Measurements from ENCODE around the gene ITGAL.

Gene ITGAL

DNA sequence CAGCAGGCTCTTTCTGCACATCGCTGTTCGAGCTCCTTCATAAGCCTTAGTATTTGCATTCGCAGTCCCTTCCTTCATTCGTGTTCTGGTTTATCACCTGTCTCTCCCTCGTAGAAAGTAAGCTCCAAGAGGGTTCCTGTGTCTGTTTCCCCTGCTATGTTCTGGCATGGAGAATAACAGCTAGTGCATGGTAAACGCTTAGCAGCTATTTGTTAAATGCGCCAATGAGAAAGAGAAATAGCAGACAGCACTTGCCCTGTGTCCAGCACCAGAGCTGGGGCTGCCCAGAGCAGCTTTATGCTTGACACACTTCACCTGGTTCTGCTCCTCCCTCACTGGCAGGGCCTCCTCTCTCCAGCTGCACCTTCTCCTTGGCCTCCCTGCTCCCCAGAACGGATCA is 93.4 kb downstream of the ITGAL start:
- H3K36me3 ChIP-seq: no peaks in the 10 kb centered on the region
- peaks cover 48% of the 10 kb centered on the region for H3K4me1 ChIP-seq
- H4K20me1 ChIP-seq: no peaks in the 10 kb centered on the region
- H3K27ac ChIP-seq: no peak overlapping the region
- H3K27me3 ChIP-seq: peaks cover 15% of the 10 kb centered on the region
- TF ChIP-seq Cebpa-rat (IDR thresholded peaks at IDR 0.05): no peak
- H3K9ac ChIP-seq: no peak overlapping the region
- no peak overlapping the region for H3K4me2 ChIP-seq
- H3K4me3 ChIP-seq: no peak overlapping the region
- no peaks in the 10 kb centered on the region for H3K9me3 ChIP-seq

DNA sequence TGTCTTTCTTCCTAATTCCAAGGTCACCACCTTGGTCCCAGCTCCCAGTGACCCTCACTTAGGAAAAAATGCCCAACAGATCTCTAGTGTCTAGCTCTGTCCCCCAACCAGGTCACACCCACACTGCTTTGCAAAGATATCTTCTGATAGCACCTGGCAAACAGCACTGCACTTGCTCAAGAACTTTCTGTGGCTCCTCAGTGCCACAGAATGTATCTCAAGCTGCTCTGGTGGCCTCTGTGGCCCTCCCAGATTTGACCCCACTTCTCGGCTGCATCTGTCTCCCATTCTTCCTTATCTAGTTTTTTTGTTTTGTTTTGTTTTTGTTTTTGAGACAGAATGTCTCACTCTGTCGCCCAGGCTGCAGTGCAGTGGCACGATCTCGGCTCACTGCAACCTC is 94.0 kb downstream of the ITGAL start:
- Histone ChIP-seq H3K4me2 (no peak overlapping the region), H3K4me3 (no peak overlapping the region), H3K4me1 (peaks cover 44% of the 10 kb centered on the region), H3K27ac (no peak overlapping the region), H3K9me3 (no peaks in the 10 kb centered on the region), H3K36me3 (no peaks in the 10 kb centered on the region), H4K20me1 (no peaks in the 10 kb centered on the region), H3K9ac (no peak overlapping the region), H3K27me3 (peaks cover 9% of the 10 kb centered on the region)
- TF ChIP-seq Cebpa-rat (IDR thresholded peaks at IDR 0.05): no peak

DNA sequence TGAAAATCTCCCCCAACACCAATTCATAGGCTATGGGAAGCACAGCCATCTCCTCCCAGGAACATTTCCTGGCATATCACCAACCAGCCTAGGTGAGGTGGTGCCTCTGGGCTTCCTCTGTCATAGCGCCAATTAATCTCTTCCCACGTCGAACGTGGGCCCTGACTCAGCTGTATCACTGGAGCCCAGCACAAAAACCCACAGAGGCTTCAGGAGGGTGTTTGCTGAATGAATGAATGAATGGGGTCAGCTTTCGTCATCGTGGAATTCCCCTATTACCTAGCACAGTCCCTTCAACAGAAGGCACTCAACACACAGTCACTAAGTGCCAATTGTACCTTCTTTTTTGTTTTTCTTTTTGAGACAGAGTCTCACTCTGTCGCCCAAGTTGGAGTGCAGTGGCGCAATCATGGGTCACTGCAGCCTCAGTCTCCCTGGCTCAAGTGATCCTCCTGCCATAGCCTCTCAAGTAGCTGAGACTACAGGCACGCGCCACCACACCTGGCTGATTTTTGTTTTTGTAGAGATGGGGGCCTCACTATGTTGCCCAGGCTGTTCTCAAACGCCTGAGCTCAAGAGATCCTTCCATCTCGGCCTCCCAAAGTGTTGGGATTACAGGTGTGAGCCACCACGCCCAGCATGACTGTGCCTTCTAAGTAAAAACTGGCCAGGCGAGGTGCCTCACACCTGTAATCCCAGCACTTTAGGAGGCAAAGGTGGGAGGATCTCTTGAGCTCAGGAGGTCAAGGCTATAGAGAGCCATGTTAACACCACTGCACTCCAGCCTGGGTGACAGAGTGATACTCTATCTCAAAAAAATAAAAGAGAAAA is 94.8 kb downstream of the ITGAL start:
- Histone ChIP-seq H3K9me3 (no peaks in the 10 kb centered on the region), H3K9ac (peak overlapping the region; percentile 21; the same call in 1 of the 2 replicates), H3K4me1 (peaks cover 40% of the 10 kb centered on the region), H3K4me3 (no peak overlapping the region), H3K4me2 (peak overlapping the region; percentile 99), H3K27ac (peak overlapping the region; percentile 52; the same call in 1 of the 2 replicates), H3K36me3 (no peaks in the 10 kb centered on the region), H4K20me1 (no peaks in the 10 kb centered on the region; the same call in 1 of the 2 replicates), H3K27me3 (peaks cover under 1% of the 10 kb centered on the region; the same call in 1 of the 2 replicates)
- no peak for TF ChIP-seq Cebpa-rat (IDR thresholded peaks at IDR 0.05)

DNA sequence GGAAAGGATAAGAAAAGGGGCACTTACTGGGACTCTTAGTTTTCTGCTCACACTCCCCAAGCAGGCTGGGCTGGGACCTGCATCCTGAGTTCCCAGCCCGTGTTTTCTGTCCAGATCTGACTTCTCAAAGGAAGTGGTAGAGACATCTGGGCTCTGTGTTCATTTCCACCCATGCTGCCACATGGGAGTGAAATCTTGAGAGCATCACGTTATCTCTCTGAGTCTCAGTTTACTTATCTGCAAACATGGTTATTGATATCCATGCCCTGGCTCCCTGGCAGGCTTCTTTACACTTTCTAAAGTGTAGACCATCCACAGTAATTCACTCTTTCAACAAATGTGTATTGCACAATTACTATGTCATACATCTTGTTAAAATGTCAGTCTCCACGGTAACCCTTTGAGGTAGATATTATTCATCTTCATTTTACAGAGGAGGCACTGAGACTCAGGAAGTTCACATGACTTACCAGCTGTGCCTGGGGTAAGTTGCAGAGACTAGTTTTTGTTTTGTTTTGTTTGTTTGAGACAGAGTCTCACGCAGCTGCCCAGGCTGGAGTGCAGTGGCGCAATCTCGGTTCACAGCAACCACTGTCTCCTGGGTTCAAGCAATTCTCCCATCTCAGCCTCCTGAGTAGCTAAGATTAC is 95.6 kb downstream of the ITGAL start:
- Histone ChIP-seq H3K36me3 (no peaks in the 10 kb centered on the region), H3K9me3 (no peaks in the 10 kb centered on the region), H3K9ac (peak overlapping the region; percentile 21; the same call in 1 of the 2 replicates), H3K4me1 (peaks cover 47% of the 10 kb centered on the region), H3K4me2 (peak overlapping the region; percentile 99), H3K27me3 (no peaks in the 10 kb centered on the region), H3K27ac (peak overlapping the region; percentile 52), H3K4me3 (no peak overlapping the region), H4K20me1 (peaks cover 7% of the 10 kb centered on the region; the same call in 1 of the 2 replicates)
- TF ChIP-seq Cebpa-rat (IDR thresholded peaks at IDR 0.05): peak; percentile 90

DNA sequence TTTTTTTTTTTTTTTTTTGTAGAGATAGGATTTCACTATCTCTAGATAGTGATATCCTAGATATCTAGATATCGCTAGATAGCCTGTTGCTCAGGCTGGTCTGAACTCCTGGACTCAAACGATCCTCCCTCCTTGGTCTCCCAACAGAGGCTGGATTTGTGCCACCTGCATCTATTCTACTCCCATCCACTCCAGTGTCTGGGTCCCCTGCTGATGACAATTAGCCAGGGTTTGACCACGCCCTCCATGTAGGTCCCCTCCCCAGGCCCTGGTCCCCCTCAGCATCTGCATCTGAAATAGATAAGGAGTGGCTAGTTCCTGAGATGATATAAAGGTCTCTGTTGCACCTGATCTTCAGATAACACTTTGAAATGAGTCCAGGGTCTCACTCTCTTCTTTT is 96.7 kb downstream of the ITGAL start:
- TF ChIP-seq Cebpa-rat (IDR thresholded peaks at IDR 0.05): no peak
- no peak overlapping the region for H3K4me3 ChIP-seq
- H4K20me1 ChIP-seq: peaks cover 7% of the 10 kb centered on the region; the same call in 1 of the 2 replicates
- H3K9ac ChIP-seq: no peak overlapping the region
- H3K27me3 ChIP-seq: no peaks in the 10 kb centered on the region
- H3K27ac ChIP-seq: 0 out of 2 replicates have a peak overlapping the region, but pooled peaks have one; percentile 52
- H3K4me2 ChIP-seq: peak overlapping the region; percentile 99
- no peaks in the 10 kb centered on the region for H3K9me3 ChIP-seq
- 0 out of 2 replicates have a peak, but pooled peaks cover 5% of the 10 kb centered on the region for H3K36me3 ChIP-seq
- peaks cover 59% of the 10 kb centered on the region for H3K4me1 ChIP-seq

DNA sequence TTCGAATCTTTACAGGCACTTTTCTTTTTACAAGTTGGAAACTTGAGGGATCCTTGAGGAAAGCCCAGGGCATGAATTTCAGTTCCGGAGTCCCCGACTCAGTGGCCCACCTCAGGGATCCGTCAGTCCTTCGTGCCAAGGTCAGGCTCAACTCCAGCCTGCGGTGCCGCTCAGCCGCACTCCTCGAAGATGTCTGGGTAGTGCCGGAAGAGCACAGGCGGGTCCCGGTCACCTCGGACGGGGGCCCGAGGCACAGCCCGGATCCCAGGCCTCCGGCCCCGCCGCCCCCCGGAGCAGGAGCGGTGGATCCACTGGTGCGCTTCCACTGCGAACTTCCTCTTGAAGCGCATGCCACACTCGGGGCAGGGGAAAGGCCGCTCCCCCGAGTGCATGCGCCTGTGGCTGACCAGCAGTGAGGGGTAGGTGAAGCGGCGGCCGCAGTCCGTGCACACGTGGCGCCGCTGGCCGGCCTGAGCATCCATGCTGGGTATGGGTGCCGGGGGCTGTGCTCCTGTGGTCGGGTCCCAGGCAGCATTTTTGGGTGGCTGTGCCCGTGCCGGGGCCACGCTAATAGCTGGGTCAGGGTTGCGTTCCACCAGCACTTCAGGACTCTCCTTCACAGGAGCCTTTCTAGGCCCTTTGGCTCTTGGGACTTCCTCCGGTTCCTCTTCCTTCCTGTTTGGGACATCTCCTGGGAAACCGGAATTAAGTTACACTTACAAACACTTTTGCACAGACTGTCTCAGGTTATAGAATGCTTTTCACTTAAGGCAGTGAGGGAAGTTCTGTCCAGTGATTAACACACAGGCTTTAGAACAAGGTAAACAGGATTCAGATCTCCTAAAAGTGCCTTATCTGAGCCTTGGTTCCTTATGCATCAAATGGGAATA is 97.4 kb downstream of the ITGAL start:
- peak overlapping the region; percentile 96 for H3K27ac ChIP-seq

DNA sequence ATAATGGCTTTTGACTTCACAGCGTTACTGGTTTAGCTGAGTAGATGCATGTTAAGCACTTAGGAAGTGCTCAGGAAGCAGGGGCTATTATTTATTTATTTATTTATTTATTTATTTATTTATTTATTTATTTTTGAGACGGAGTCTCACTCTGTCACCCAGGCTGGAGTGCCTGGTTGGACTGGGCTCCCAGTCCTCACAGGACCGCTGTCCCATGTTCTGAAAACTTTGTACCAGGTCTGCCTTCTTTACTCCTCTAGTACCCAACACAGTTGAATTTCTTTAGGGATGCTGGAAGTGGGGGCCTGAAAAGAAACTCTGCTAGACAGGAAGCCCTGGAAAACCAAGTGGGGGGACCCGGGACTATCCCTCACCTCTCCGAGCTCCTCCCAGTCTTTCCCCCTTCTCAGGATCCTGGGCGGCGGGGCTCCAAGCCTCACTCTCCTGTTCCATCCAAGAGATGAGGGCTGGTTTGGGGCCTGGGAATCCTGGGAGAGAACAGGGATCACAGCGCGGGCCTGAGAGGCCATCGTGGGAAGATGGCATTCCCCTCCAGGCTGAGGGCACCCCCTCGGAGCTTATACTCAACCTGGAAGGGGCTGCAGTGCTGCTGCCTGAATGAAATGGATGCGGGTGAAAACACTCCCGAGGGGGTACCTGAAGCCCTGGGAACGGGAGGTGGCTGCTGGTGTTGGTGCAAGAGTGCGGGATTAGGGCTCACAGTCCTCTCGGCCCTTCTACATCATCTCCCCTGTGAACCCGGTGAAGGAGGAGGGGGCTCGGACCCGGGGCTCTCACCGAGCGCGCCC is 98.3 kb downstream of the ITGAL start:
- no peaks in the 10 kb centered on the region for H3K9me3 ChIP-seq
- peaks cover 7% of the 10 kb centered on the region; the same call in 1 of the 2 replicates for H4K20me1 ChIP-seq
- peak overlapping the region; percentile 99 for H3K4me2 ChIP-seq
- no peaks in the 10 kb centered on the region for H3K27me3 ChIP-seq
- no peak for TF ChIP-seq Cebpa-rat (IDR thresholded peaks at IDR 0.05)
- peak overlapping the region; percentile 96 for H3K27ac ChIP-seq
- H3K4me1 ChIP-seq: peaks cover 59% of the 10 kb centered on the region
- H3K9ac ChIP-seq: peak overlapping the region; percentile 94
- peaks cover 11% of the 10 kb centered on the region for H3K36me3 ChIP-seq
- peak overlapping the region; percentile 77 for H3K4me3 ChIP-seq

More for the DNA sequence above, 97.4 kb downstream of the ITGAL start:
- H3K4me3 ChIP-seq: peak overlapping the region; percentile 77
- peaks cover 7% of the 10 kb centered on the region; the same call in 1 of the 2 replicates for H4K20me1 ChIP-seq
- H3K4me1 ChIP-seq: peaks cover 59% of the 10 kb centered on the region
- H3K4me2 ChIP-seq: peak overlapping the region; percentile 99
- no peaks in the 10 kb centered on the region for H3K27me3 ChIP-seq
- peak overlapping the region; percentile 94 for H3K9ac ChIP-seq
- TF ChIP-seq Cebpa-rat (IDR thresholded peaks at IDR 0.05): no peak
- H3K9me3 ChIP-seq: no peaks in the 10 kb centered on the region
- 0 out of 2 replicates have a peak, but pooled peaks cover 5% of the 10 kb centered on the region for H3K36me3 ChIP-seq

DNA sequence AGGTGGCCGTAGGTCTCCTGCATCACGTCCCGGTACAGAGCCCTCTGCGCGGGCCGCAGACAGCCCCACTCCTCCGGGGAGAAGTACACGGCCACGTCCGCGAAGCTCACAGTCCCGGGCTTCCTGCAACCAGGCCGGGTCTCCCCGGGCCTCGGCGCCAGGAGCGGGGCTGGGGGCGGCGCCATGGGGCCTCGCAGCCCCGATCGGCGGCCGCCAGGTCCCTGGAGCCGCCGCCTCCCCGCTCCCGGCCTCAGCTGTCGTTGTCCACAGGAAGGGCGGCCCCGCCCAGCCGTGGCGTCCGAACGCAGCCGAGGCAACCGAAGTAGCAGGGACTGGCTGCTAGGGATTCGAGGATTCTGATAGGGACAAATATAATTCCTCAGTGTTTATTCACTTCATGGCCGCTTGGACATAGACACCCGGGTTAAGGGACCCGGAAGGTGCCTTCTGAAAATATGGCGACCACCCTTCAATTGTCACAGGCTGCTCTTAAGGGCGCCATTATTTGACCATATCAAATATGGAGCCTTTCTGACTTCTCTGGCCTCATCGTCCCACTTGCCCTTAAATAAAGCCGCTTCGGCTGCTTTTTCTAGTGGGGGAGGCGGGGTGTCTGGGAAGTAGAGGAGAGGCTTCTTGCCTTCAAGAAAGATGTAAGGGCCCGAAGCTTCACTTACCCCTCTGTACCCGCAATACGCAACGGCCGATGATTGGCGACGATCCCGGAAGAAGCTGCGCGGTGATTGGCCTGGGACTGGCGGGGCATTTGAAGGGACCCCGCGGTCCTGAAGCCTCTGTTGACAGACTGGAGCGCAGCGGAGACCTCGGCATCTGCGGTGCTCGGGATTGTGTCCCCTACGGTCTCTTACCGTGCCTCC is 99.1 kb downstream of the ITGAL start, which contains the start of gene ZNF688:
ZNF688 (minus strand) TSS at position 270 of the 878 bp plus-strand sequence; CDS start at position 185, 85 bp downstream.
- Histone ChIP-seq H3K27ac (peak within 1 kb of the TSS; percentile 96), H4K20me1 (peaks cover 7% of the 10 kb centered on the region; the same call in 1 of the 2 replicates), H3K4me3 (peak within 1 kb of the TSS; percentile 77), H3K9ac (peak within 1 kb of the TSS; percentile 94), H3K4me1 (peaks cover 59% of the 10 kb centered on the region), H3K4me2 (peak within 1 kb of the TSS; percentile 99), H3K9me3 (no peaks in the 10 kb centered on the region), H3K36me3 (peaks cover 20% of the 10 kb centered on the region), H3K27me3 (no peaks in the 10 kb centered on the region)
- TF ChIP-seq Cebpa-rat (IDR thresholded peaks at IDR 0.05): no peak
